HepG2 (cell line): Measurements from ENCODE around the gene MMP24OS. TPM values are rescaled to one million over a fixed set of nuclear protein-coding genes. Genes with fewer than 3 reads are reported as not detected.

ENCODE experiments used
- ARNT ChIP-seq: fragments of 450-650 bp; IDR thresholded peaks from 2 replicates; pipeline ENCODE4 v1.6.1; 2017
- HCFC1 ChIP-seq: fragments of 150-350 bp; IDR thresholded peaks from 2 replicates; pipeline ENCODE4 v1.6.1; 2014; ENCODE audit warnings: low read depth, low read length
- PAF1 ChIP-seq: IDR thresholded peaks from 2 replicates; pipeline ENCODE4 v1.6.1; 2016; ENCODE audit warnings: missing genetic modification reagents, missing compliant biosample characterization
- PBX3 ChIP-seq: sonication (generic); formaldehyde crosslinking; IDR thresholded peaks from 2 replicates; pipeline ENCODE4 v1.8.1; 2023; ENCODE audit warnings: missing genetic modification reagents, inconsistent platforms, borderline replicate concordance
- SIN3A ChIP-seq: IDR thresholded peaks from 2 replicates; pipeline ENCODE4 v1.6.1; 2011; ENCODE audit warnings: low read depth, mild to moderate bottlenecking, control low read depth, low read length, borderline replicate concordance
- SMAD1 ChIP-seq: sonication (generic); formaldehyde crosslinking; IDR thresholded peaks from 2 replicates; pipeline ENCODE4 v1.4.0; 2020; ENCODE audit warnings: missing genetic modification reagents, low read depth, mild to moderate bottlenecking, borderline replicate concordance
- SOX13 ChIP-seq, 3 experiments: fragments of 450-650 bp in 1 of 3; sonication (generic) in 1 of 3; formaldehyde crosslinking in 1 of 3; IDR thresholded peaks in 2 of 3; conservative IDR thresholded peaks in 1 of 3; 2 replicates each; pipeline versions ENCODE4 v1.5.0 to v1.6.1; 2016 to 2020; ENCODE audit warnings: antibody characterized with exemption in 1 of 3, mild to moderate bottlenecking in 1 of 3, missing compliant biosample characterization in 1 of 3, missing genetic modification reagents in 1 of 3, moderate library complexity in 1 of 3
- XRCC5 ChIP-seq: fragments of 200-400 bp; formaldehyde crosslinking; optimal IDR thresholded peaks from 2 replicates; pipeline ENCODE3; 2017; ENCODE audit warnings: mild to moderate bottlenecking, low read length
- ZBTB38 ChIP-seq: sonication (generic); formaldehyde crosslinking; IDR thresholded peaks from 2 replicates; pipeline ENCODE4 v1.5.1; 2020; ENCODE audit warnings: mild to moderate bottlenecking, missing genetic modification reagents
- ZIK1 ChIP-seq: sonication (generic); formaldehyde crosslinking; IDR thresholded peaks from 2 replicates; pipeline ENCODE4 v1.5.0; 2020; ENCODE audit warnings: mild to moderate bottlenecking, low read depth, missing genetic modification reagents, borderline replicate concordance
- ZNF207 ChIP-seq: fragments of 450-650 bp; IDR thresholded peaks from 2 replicates; pipeline ENCODE4 v1.6.1; 2016; ENCODE audit warnings: antibody characterized with exemption, borderline replicate concordance
- ZNF224 ChIP-seq: sonication (generic); formaldehyde crosslinking; IDR thresholded peaks from 2 replicates; pipeline ENCODE4 v1.5.0; 2020; ENCODE audit warnings: mild to moderate bottlenecking, missing genetic modification reagents
- ZNF24 ChIP-seq: fragments of 450-650 bp; IDR thresholded peaks from 2 replicates; pipeline ENCODE4 v1.6.1; 2017; ENCODE audit warnings: antibody characterized with exemption, mild to moderate bottlenecking
- ZNF496 ChIP-seq: sonication (generic); formaldehyde crosslinking; IDR thresholded peaks from 2 replicates; pipeline ENCODE4 v1.8.1; 2023; ENCODE audit warnings: mild to moderate bottlenecking, moderate library complexity, missing genetic modification reagents; ENCODE audit not compliant: insufficient replicate concordance
- ZNF652 ChIP-seq: IDR thresholded peaks from 2 replicates; pipeline ENCODE4 v1.6.1; 2016; ENCODE audit warnings: low read depth, borderline replicate concordance
- ZNF703 ChIP-seq: sonication (generic); formaldehyde crosslinking; IDR thresholded peaks from 2 replicates; pipeline ENCODE4 v1.5.1; 2020; ENCODE audit warnings: missing genetic modification reagents, mild to moderate bottlenecking, moderate library complexity, borderline replicate concordance
- ZNF775 ChIP-seq: sonication (generic); formaldehyde crosslinking; IDR thresholded peaks from 2 replicates; pipeline ENCODE4 v1.4.0; 2020; ENCODE audit warnings: missing genetic modification reagents, mild to moderate bottlenecking, moderate library complexity, borderline replicate concordance
- ZNF839 ChIP-seq: sonication (generic); formaldehyde crosslinking; IDR thresholded peaks from 2 replicates; pipeline ENCODE4 v1.4.0; 2020; ENCODE audit warnings: missing genetic modification reagents, mild to moderate bottlenecking, borderline replicate concordance
- polyA plus RNA-seq, 8 experiments: library from polyadenylated mRNA; depleted of rRNA in 3 of 8; stranded (reverse) in 7 of 8; unstranded in 1 of 8; fragments of >200 nt; fragmentation: Illumina TruSeq in 4 of 8; extraction: Trizol in 4 of 8; gene quantifications; 2 replicates each; pipeline versions ENCODE4 v1.2.1 to v1.2.3, GENCODE V29; 2011 to 2016; ENCODE audit warnings: low read depth in 4 of 8, missing spikeins in 1 of 8, mixed read lengths in 1 of 8; ENCODE audit not compliant: insufficient read depth in 1 of 8
- total RNA-seq, 5 experiments: library from RNA; depleted of rRNA; stranded (reverse); fragments of >200 nt; fragmentation: Illumina TruSeq; extraction: Trizol; gene quantifications; 2 replicates each; pipeline ENCODE4 v1.2.3, GENCODE V29; 2016; ENCODE audit warnings: low read depth in 1 of 5
- TF ChIP-seq, protein P1 (sequence below): sonication (generic); formaldehyde crosslinking; IDR thresholded peaks from 2 replicates; pipeline ENCODE4 v1.5.1; 2020; ENCODE audit warnings: missing genetic modification reagents, mild to moderate bottlenecking, borderline replicate concordance
- TF ChIP-seq, protein P2 (sequence below): IDR thresholded peaks from 2 replicates; pipeline ENCODE4 v1.6.1; 2018; ENCODE audit warnings: missing genetic modification reagents, mild to moderate bottlenecking, missing compliant biosample characterization
- TF ChIP-seq, protein P3 (sequence below): sonication (generic); formaldehyde crosslinking; IDR thresholded peaks from 2 replicates; pipeline ENCODE4 v1.9.0; 2021; ENCODE audit warnings: missing genetic modification reagents, borderline replicate concordance

The MMP24OS gene
- total and polyA plus RNA-seq, 2 of the 13 experiments (the other 11 are each of a cell fraction or from before 2014, with no cell fraction given) = 6.0 to 8.5 TPM

DNA sequence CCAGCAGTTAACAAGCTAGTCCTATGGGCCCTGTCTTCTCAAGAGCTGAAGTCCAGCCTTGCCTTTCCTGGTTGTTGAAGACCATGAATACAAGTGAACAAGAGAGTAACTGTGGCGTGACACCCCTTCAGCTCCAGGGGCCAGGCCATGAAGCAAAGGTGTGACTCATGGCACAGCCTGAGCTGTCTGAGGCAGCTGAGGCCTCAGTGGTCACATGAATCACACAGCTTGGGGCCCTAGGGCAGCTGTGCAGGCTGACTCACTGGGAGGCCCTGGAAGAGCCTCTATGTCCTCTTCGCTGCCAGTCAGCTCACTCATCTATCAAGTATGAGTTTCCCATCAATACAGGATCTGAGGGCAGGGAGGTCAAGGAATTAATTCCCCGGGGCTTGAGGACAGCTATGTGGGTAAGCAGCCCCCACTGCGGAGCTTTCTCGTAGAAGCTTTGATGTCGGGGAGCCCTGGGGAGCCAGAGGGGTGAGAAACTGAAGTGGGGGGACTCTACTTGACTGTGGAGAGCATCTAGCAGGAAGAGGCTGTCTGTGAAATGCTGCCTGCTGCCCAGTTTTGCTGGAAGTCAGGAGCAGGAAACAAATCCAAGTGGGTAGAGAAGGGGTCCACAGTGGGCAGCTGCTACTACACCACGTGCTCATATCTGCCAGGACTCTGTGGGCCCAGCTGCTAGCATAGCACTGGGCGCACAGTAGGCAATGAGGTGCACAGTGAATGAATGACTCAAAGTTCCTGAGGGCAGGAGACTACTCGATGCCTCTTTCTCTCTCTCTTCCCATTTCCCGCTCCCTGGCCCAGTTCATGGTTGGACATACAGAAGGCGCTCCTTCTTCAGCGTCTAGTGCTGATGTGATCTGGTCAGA is 28.0 kb upstream of the MMP24OS start (continued):
- TF ChIP-seq PAF1 (CRISPR knock-in tag) (no peak), XRCC5 (peak; percentile 95), SIN3A (no peak), ZNF652 (CRISPR knock-in tag) (peak; percentile 94), PBX3 (no peak), SOX13 (IDR thresholded peaks at IDR 0.05) (no peak), SOX13 (CRISPR knock-in tag; conservative IDR thresholded peaks at IDR 0.05 in 1 of 2, IDR thresholded peaks at IDR 0.05 in 1 of 2) (peak in 1 of 2 experiments; percentile 63; a peak in 1 of 4 replicates), HCFC1 (no peak), ZNF496 (CRISPR knock-in tag) (no peak), ZBTB38 (no peak; the same call in 1 of the 2 replicates), ARNT (no peak), ZNF207 (no peak), ZNF224 (CRISPR knock-in tag) (no peak), SMAD1 (CRISPR knock-in tag) (no peak; the same call in 1 of the 2 replicates), ZNF839 (CRISPR knock-in tag) (no peak), ZNF703 (CRISPR knock-in tag) (no peak), ZIK1 (CRISPR knock-in tag) (no peak), ZNF775 (no peak), ZNF24 (0 out of 2 replicates have a peak, but pooled peaks have one; percentile 40)
- TF ChIP-seq, protein P1, sequence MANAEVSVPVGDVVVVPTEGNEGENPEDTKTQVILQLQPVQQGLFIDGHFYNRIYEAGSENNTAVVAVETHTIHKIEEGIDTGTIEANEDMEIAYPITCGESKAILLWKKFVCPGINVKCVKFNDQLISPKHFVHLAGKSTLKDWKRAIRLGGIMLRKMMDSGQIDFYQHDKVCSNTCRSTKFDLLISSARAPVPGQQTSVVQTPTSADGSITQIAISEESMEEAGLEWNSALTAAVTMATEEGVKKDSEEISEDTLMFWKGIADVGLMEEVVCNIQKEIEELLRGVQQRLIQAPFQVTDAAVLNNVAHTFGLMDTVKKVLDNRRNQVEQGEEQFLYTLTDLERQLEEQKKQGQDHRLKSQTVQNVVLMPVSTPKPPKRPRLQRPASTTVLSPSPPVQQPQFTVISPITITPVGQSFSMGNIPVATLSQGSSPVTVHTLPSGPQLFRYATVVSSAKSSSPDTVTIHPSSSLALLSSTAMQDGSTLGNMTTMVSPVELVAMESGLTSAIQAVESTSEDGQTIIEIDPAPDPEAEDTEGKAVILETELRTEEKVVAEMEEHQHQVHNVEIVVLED (CRISPR knock-in tag) = no peak
- TF ChIP-seq, protein P2, sequence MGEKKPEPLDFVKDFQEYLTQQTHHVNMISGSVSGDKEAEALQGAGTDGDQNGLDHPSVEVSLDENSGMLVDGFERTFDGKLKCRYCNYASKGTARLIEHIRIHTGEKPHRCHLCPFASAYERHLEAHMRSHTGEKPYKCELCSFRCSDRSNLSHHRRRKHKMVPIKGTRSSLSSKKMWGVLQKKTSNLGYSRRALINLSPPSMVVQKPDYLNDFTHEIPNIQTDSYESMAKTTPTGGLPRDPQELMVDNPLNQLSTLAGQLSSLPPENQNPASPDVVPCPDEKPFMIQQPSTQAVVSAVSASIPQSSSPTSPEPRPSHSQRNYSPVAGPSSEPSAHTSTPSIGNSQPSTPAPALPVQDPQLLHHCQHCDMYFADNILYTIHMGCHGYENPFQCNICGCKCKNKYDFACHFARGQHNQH (CRISPR knock-in tag) = peak; percentile 96
- TF ChIP-seq, protein P3, sequence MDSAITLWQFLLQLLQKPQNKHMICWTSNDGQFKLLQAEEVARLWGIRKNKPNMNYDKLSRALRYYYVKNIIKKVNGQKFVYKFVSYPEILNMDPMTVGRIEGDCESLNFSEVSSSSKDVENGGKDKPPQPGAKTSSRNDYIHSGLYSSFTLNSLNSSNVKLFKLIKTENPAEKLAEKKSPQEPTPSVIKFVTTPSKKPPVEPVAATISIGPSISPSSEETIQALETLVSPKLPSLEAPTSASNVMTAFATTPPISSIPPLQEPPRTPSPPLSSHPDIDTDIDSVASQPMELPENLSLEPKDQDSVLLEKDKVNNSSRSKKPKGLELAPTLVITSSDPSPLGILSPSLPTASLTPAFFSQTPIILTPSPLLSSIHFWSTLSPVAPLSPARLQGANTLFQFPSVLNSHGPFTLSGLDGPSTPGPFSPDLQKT (CRISPR knock-in tag) = no peak
